HG02623 (cell line): Measurements from ENCODE around the gene SYDE1.
"Not testable (repeated sequence)": the region's sequence is repeated elsewhere in the genome, so short reads cannot be mapped to it uniquely, and the experiment has no call there.

Source experiments
- ATAC-seq: cut with Tn5 transposase; IDR thresholded peaks from one replicate; pipeline ENCODE4 v1.9.1; 2021; ENCODE audit warnings: moderate library complexity; ENCODE audit not compliant: unreplicated experiment

The SYDE1 gene

GRCh38 chr19:15107061-15108010, at the start of gene SYDE1:
Gene SYDE1, plus strand, starts transcription at chr19:15107401. Its CDS starts 33 bp downstream, at chr19:15107434.
- no peak for ATAC-seq

DNA sequence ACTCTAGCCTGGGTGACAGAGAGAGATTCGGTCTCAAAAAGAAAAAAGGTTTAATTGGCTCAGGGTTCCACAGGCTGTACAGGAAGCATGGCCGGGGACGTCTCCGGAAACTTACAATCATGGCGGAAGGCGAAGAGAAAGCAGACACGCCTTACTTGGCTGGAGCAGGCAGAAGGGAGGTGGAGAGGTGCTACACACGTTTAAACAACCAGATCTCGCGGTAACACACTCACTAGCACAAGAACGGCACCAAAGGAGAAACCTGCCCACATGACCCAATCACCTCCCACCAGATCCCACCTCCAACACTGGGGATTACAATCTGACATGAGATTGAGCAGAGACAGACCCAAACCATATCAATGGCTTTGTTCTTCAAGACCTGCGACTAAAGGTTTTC, 45.2 kb upstream of the SYDE1 start:
- ATAC-seq, result no peak

DNA sequence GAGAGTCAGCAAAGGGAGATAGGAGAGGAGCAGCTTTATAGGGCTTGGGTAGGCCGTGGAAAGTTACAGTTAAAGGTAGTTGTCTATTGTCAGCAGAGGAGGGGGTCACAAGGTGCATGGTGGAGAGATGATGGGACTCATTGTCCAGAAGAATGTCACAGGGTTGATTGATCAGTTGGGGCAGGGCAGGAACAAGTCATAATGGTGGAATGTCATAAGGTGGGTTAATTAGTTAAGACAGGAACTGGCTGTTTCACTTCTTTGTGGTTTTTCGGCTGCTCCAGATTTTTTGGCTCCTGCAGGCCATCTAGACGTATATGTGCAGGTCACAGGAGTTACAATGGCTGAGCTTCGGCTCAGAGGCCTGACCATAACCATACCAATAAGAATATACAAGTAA, 36.8 kb upstream of the SYDE1 start:
- ATAC-seq, result not testable (repeated sequence)

GRCh38 chr19:15072930-15073647, 34.1 kb upstream of the SYDE1 start:
- no peak for ATAC-seq

DNA sequence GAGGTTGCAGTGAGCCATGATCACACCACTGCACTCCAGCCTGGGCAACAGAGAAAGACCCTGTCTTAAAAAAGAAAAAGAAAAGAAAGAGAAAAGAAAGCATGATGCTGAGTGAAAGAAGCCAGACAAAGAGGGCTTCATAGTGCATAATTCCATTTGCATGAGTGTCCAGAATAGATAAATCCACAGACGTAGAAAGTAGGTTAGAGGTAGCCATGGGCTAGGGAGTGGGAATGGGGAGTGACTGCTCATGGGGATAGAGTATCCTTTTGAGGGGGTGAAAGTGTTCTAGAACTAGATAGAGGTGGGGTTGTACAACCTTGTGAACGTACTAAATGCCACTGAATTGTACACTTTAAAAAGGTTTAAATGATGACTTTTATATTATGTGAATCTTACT, 32.8 kb upstream of the SYDE1 start:
- ATAC-seq, result no peak

DNA sequence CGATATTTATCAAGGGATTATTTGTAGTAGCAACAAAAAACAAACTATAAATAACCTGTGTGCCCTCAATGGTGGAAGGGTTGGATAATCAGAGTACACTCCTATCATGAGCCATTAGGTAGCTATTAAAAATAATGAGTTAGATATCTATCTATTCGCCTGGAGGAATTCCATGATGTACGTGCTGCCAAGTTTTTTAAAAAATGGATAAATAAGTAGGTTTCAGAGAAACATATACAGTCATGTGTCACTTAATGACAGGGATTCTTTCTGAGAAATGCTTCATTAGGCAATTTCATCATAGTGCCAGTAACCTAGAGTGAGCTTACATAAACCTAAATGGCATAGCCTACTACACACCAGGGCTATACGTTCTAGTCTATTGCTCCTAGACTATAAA, 31.4 kb upstream of the SYDE1 start:
- no peak for ATAC-seq

- not testable (repeated sequence) for ATAC-seq
These were observed 27.2 kb upstream of the SYDE1 start for GRCh38 chr19:15080002-15080401.

DNA sequence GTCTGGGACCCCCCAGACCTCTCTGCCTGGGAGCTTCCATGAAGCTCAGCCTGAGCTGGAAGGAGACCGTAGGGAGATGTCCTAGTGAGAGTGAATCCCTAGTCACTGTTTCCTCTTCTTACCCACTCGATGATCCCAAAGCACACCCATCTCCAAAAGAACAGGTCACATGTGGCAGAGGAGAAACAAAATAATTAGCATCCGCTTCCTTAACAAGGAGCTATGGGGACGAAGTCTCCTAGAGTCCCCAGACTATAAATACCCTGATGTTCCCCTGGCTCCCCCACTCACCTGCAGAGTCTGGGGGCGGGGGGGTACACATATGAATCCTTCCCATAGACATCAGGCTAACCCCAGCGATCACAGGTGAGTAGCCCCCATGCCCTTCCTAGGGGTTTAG, 25.3 kb upstream of the SYDE1 start, which contains the start of gene OR1I1:
OR1I1 (plus strand) TSS at position 301 of the 400 bp plus-strand sequence. CDS start 4,855 bp downstream, outside the sequence.
- no peak for ATAC-seq

GRCh38 chr19:15087182-15087581, 20.0 kb upstream of the SYDE1 start:
- no peak for ATAC-seq

DNA sequence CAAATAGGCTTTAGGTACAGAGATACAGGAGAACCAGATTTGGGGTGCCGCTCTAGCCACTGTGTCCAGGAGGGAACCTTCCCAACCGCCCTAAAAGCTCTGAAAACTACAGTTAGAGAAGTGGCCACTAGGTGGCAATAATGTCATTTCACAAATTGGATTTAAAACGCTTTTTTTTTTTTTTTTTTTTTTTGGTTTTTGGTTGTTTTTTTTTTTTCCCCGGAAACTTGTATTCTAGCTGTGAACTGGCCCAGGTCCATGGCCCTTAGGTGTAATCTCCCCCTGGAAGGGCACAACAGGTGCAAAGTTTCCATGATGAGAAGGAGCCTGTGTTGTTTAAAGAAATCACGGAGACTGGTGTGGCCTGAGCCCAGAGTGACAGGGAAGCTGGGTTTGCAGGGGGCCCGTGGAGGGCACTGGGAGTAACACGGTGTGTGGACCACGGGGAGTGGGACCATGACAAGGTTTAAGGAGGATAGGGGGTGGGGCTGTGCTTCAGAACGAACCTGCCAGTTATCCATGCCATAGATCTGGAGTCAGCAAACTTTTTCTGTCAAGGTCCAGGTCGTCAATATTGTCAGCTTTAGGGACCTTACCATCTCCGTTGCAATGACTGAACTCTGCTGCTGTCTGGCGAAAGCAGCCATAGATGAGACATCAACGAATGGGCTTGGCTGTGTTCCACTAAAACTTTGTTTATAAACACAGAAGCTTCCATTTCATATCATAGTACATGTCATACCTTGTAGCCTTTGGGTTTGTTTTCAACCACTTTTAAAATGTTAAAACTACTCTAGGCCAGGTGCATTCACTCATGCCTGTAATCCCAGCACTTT, 15.1 kb upstream of the SYDE1 start:
- ATAC-seq, result no peak

DNA sequence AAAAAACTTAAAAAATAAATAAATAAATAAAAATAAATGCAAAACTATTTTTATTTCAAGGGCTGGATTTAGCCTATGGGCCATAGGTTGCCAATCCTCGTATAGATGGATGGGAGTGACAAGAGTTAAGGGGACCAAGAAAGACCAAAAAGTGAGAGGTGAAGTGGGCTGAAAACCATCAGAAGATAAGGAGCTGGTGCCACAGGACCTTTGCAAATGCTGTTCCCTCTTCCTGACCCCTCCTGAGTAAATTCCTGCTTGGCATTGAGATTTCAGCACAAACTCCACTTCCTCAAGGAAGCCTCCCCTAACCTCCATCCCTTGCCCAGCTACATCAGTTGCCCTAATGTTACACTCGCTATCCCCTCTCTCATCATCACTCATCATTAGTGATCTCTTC, 14.2 kb upstream of the SYDE1 start:
- no peak for ATAC-seq

DNA sequence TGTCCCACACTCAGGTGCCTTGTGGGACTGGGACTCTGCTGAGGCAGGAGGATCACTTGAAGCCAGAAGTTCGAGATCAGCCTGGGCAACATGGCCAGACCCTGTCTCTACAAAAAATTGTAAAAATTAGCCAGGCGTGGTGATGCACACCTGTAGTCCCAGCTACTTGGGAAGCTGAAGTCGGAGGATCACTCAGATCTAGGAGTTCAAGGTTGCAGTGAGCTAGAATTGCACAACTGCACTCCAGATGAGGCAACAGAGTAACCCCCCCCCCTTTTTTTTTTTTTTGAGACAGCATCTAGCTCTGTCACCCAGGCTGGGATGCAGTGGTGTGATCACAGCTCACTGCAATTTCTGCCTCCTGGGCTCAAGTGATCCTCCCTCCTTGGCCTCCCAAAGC, 11.0 kb upstream of the SYDE1 start:
- no peak for ATAC-seq

- not testable (repeated sequence) for ATAC-seq
These were observed 9.2 kb upstream of the SYDE1 start for GRCh38 chr19:15097980-15098379.

GRCh38 chr19:15098460-15098859, 8.7 kb upstream of the SYDE1 start:
- no peak for ATAC-seq

DNA sequence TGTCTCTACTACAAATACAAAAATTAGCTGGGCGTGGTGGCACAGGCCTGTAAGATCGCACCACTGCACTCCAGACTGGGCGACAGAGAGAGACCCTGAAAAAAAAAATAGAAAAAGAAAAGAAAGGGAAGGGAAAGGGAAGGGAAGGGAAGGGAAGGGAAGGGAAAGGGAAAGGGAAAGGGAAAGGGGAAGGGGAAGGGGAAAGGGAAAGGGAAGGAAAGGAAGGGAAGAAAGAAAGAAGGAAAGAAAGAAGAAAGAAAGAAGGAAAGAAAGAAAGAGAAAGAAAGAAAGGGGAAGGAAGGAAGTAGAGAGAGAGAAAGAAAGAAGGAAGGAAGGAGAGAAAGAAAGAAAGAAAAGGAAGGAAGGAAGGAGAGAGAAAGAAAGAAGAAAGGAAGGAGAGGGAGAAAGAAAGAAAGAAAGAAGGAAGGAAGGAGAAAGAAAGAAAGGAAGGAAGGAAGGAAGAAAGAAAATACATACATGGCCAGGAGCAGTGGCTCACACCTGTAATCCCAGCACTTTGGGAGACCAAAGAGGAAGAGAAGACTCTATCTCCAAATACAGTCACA, 8.1 kb upstream of the SYDE1 start:
- ATAC-seq, result no peak

GRCh38 chr19:15101479-15102082, 5.6 kb upstream of the SYDE1 start:
- ATAC-seq, result no peak

DNA sequence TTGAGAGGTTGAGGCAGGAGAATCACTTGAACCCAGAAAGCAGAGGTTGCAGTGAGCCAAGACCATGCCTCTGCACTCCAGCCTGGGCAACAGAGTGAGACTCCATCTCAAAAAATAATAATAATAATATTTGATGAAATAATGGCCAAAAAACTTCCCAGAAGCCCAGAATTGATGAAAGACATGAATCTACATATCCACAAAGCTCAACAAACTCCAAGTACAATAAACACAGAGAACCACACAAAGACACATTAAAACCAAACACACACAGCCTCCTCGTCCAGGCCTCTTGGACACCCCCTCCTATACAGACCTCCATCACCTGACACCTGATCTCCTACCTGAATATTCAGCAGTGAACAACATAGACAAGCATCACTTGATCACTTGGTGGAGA, 3.2 kb upstream of the SYDE1 start:
- ATAC-seq, result no peak

DNA sequence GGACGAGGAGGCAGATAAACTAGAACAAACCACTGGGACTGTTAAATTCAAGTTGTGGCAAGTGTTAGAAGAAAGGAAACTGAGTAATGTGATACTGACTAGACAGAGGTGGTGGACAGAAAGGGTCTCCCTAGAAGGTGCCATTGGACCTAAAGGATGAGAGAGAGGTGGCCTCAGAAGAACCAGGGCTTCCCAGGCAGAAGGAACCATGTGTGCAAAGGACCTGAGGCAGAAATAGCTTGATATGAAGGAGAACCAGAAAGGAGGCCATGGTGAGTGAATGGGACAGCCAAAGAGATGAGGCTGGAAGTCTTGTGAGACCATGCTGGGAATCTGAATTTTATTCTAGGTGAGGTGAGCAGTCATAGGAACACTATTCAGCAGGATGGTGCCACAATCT, 2.8 kb upstream of the SYDE1 start:
- ATAC-seq, result no peak

DNA sequence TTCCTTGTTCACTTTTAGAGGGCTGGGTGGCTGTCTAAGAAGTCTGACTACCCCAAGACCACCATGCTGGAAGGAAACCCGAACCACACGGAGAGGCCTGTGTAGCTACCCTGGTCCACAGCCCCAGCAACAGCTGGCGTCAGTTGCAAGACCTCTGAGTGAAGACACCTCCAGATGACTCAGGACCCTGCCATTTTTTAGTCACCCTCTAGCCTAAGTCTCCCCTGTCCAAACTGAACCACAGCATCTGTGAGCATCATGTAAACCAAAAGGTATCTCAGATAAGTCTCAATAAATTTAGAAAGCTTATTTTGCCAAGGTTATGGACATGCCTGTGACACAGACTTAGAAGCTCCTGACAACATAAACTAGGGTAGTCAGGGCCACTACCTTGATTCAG, 2.2 kb upstream of the SYDE1 start:
- ATAC-seq, result no peak

DNA sequence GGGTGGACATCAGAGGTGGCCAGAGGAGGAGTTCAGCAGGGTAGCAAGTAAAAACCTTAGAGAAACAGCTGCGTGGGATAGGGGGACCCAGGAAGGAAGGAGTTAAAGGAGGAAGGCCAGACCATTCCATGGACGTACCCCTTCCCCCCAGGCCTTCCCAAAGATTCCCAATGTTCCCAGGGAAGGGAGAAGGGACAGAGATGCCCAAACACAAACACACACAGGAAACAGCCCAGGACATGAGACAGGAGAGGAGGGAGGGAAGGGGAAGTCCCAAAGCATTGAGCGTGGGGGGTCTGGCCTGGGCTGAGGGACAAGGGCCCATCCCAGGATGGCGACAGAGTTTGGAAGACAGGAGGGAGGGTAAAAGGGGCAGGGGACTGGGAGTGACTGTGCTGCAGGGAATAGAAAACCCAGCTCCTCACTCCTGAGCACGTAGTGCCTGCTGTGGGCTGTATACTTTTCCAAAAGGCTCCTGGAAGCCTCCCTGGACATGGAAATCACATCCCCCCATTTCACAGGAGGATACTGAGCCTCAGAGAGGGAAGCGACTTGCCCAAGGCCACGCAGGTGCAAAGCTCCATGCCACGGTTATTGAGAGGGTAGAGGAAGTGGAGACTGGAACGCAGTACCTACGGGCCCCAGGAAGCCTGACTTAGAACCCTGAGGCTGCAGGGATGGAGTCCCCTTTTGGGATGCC, 1.1 kb downstream of the SYDE1 start:
- ATAC-seq, result no peak
